Effector CD8-positive, alpha-beta T cell (primary cell): Measurements from ENCODE around the gene ARF1.
A peak's percentile ranks its signal among the peaks of the same experiment; 100 is the strongest.

Source experiments
- DNase-seq: peaks from one replicate; lab custom pipeline; 2025; lab: John Stamatoyannopoulos, UW

The ARF1 gene

DNA sequence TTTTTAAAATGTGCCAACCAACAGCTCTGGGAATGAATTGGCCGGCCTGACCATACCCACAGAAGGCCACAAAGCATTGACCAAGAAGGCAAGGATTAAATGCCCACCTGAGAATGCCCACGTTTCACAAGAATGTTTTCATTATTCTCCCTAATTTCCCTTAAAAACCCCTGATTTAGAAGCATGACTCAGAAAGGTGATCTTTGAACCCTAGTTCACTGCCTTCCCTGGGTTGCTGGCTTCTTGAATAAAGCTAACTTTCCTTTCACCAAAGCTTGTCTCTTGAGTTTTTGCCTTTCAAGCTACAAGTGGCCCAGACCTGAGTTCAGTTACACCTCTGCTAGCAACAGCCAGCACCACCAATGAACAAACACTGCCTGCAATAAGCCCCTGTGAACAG is 41.0 kb downstream of the ARF1 start:
- no peak for DNase-seq

DNA sequence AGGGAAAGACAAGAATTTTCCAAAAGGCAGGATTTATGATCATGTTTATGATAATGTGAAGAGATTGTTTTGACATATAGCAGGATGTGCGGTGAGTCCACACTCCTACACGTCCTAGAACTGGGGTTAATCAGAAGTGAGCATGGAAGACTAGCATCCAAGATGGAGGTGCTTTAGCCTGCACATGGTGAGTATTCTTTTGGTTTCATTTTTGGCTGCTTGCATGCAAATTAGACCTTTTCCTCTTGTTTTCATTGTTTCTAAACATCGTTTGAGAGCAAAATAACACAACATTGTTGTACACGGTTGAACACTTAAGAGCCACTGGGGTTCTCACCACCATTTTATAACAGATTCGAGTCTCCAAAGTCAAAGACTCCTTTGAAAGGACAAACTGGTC is 42.7 kb downstream of the ARF1 start:
- DNase-seq, result no peak

DNA sequence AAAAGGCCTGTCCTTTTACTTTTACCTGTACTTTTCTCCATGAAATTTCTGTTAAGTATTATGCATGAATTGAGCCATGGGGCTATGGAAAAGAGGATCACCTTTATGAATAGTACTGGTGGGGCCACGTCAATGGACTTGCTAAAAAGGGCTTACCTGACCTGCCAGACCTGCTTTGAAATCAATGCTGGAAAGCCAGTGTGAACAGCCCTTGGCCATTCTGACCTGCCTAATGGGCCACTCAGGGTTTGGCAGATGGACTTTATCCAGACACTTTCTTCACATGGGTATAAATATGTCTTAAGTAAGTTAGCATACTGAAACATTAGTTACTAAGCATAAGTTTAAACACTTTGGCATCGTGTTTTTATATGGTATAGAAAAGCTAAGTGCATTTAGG is 49.3 kb downstream of the ARF1 start:
- no peak for DNase-seq

DNA sequence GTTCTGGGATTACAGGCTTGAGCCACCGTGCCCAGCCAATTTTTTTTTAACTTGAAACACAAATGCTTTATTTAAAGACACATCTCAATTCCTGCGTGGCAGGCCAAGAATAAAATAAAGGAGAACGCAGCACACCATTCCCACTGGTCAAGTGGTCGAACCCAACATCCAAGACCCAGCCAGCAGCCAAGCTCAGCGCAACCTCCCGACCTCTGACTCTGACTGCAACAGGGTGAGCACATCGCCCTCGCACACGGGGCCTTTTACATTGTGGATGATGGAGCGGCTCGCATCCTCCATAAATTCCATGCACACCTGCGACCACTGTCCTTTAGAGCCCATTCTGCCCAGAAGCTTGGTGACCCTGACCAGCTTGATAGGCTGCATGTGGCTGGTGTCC is 52.1 kb downstream of the ARF1 start:
- DNase-seq, result no peak

DNA sequence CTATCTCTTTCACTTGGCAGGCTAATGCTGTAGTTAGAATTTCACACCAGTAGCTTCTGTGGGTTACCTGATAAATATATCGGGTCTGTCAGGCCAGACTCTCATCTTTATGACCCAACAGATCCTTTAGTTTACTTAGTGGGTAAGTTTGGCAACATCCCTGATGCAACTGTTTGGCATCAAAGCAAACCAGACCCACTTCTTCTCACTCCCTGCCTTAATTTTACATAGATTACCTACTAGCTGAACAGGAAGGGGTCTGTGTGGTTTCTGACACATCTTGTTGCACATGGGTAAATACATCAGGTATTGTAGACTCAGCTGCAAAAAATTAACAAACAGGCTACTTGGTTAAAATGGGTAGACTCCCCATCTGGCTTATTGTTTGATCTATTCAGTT is 54.4 kb downstream of the ARF1 start:
- no peak for DNase-seq

DNA sequence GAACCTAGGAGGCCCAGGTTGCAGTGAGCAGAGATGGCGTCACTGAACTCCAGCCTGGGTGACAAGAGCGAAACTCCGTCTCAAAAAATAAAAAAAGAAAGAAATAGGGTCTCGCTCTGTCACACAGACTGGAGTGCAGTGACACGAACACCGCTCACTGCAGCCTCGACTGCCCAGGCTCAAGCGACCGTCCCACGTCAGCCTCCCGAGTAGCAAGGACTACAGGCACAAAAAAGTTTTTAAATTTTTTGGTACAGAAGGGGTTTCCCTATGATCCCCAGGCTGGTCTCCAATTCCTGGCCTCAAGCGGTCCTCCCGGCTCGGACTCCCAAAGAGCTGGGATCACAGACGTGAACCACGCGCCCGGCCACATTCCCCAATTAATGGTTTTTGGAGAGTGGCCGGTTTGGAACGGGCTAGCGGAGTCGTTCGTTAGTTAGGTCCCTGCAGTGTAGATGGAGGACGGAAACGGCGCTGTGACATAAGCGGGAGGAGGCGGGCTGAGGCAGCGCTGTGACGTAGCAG is 57.0 kb downstream of the ARF1 start:
- no peak for DNase-seq

DNA sequence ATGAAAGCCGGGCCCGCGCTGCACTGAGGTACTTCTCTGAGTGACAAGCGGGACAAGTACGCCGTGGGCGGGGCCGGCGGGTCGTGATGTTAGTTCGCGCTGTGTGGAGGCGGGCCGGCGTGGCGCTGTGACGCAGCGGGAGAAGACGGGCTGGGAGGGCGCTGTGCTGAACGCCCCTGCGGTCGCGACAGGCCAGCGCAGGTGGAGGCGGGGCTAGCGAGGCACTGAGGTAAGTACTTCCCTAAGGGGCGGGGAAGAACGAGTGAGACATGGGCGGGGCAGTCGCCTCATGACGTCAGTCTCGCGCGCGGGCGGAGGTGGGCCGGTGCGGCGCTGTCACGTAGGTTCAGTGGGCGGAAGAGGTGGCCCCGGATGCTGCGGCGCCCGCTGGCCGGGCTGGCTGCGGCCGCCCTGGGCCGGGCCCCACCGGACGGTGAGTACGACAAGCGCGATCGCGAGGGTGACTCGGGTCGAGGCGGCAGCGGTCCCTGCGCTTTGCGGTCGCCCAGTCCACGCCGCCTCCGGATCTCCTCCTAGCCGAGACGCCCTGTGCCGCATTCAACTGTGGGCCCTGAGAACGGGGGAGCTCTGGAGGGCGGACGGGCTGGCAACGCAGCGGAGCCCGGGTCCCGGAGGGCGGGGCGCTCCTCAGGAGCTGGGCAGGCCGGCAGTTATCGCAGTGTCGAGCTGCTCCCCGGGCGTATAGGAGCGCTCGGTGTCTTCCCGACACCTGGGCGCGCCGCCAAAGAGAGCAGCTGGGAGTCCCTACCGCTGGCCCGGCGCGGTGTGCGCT is 57.6 kb downstream of the ARF1 start, which contains the start of gene GUK1:
GUK1 (plus strand) TSS at position 349 of the 793 bp plus-strand sequence; CDS start at position 373, 24 bp downstream.
- peak; percentile 100 for DNase-seq

DNA sequence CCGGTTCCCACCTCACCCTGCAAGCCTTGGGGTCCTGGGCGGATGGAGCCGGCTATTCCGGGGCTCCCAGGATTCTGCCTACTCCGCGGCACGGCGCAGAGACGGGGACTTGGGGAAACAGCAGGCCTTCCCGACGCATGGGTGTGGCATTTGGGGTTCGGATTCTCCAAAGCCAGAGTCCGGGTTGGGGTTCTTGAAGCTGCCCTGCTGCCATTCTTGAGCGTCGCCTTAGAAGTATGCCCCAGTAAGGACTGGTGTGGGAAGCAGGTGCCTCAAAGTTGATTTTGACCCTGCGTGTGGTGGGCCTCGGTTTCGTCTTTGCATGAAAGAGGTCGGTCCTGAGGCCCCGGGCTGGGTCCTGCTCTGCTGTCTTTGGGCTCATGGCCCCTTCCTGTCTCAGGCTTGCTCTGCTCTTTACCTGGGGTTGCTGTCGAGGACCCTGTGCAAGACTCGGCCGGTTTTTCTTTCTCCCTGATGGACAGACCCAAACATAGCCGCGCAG is 58.3 kb downstream of the ARF1 start:
- no peak for DNase-seq

DNA sequence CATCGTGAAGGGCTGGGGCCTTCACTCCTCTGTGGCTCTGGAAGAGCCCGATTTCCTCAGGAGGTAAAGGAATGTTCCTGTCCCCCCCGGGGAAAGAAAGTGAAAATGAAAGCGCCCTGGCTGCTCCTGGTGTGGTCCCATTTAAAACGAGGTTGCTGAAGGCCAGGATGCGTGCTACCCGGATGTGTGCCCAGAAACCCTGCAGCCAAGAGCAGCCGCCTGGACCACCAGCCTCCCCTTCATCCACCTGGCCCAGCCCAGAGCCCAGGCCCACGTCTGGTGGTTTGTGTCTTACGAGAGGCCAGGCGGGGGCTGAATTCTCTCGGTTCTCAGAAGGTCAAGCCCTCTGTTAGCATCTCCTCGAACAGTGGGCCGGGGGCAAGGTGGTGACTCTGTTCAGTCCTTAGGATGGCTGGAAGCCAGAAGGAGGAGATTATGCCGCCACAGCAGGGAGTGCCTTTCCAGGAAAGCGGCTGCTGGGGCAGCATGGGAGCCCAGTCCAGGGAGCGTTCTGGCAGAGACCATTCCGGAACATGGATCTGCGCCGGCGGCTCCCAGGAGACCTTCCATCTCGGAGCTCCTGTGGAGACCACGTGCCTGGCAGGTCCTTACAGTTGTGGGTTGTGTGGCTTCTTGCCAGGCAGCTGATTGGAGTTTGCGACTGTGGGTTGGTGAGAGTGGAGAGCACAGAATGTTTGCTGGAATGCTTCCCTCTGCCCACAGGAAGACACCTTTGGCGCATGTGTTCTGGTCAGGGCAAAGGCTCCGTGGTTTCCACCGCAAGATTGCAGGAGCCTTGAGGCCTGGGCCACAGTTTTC is 58.9 kb downstream of the ARF1 start:
- no peak for DNase-seq

DNA sequence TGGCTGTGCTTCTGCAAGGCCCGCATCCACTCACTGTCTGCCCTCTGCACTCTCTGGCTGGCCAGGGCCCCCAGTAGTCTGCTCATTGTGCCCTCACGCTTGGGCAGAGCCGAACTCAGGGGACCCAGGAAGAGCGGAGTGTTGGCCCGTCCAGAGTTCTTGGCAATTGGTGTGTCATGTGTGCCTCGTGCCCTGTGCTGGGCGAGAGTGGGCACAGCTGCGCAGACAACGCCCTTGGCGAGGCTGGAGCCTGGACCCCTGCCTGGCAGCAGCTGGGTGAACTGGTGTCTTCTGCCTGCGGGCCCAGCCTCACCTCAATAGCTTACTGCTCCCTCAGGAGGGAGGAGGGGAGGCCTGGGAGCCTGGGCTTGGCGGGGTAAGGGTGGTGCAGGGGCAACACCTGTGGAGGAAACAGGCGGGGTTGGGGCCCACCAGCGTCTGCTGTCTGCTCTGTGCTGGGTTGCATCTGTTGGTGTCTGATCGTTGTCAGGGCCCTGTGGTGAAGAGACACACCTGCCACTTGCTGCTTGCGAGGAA is 59.7 kb downstream of the ARF1 start:
- no peak for DNase-seq

DNA sequence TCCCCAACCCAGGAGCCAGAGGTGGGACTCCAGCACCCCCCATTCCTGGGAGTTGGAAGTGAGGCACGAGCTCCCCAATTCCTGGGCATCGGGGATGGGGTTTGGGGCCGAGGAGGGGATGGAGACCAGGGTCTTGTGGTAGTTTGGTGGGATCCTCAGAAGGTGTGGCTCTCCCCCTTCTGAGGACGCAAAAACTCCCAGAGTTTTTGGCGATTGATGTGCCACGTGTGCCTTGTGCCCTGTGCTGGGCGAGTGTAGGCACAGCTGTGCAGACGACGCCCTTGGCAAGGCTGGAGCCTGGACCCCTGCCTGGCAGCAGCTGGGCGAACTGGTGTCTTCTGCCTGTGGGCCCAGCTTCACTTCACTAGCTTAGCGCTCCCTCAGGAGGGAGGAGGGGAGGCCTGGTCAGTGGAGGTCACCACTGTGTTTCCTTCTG is 60.2 kb downstream of the ARF1 start:
- no peak for DNase-seq

DNA sequence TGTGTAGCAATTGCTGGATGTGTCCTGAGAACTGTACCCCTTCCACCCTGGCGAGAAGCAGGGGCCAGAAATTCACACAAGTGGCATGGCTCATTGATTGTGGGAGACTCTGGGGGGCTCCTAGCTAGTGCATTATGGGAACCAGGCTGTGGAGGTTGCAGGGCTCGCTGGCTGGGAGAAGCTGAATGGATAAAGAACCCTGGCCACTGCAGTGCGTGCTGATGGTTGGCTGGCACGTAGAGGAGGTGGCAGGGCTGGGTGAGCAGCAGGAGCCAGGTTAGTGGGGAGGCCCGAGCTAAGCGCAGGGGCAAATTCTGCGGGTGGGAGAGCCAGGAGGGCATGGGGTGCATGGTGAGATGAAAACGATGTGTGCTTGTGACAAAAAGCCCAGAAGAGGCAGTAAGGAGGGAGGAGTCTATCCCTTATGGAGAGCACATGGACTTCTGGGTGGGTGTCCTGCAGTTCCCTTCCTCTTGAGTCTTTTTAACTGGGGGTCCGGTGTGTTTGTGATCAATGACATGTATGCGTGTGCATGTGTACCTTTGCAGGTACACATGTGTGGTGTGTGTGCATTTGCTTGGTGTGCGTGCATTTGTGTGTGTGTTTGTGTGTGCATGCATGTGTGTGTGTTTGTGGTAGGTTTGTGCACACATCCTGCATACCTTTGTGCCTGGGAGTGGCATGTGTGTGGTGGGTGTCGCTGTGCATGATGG is 61.1 kb downstream of the ARF1 start:
- DNase-seq, result no peak

DNA sequence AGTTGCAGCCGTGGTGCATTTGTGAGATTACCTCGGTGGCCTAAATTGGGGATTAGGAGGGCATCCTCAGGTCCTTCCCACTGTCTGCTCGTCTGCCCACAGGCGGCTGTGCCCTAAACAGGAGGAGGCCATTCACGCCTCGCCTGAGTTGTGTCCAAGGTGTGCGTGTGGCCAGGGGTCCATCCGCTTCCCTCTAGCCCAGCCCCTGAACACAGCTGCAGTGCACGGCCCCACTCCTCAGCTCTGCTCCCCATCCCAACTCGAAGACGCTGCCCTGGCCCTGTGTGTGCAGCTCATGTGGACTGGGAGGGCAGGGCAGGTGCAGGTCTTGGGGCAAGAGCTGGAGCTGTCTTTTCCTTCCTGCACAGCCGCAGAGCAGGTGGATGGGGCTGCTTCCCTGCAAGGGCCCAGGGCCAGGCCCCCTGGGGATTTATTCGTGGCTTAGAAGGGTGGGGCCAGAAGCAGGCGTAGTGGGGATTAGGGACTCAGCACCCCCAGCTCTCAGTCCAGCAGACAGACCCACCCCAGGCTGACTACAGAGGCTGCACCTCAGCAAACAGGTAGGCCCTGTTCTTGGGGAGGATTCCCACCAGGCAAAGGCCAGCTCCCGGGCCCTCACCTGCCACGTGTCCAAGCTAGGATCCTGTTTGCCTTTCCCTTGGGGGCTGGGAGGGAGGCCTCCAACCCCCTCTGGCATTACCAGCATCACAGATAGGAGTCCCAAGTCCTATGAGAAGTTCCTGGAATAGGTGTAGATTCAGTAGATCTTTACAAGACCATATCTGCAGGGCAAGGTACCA is 61.9 kb downstream of the ARF1 start:
- DNase-seq, result no peak

DNA sequence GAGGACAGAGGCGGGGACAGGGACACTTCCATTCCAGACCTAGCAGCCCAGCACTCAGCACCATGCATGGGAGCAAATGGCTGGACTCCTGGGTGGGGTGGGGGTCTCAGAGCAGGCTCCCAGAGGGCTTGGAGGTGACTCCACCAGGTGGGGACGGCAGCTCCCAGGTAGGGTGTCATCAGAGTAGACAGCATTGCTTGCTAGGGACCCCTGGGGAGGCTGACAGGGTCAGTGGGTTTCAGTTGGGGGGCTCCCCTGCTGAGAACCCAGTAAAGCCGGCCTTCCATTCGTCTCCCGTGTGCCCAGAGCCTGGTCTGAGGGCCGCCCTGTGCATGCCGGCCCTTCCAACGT is 62.5 kb downstream of the ARF1 start:
- DNase-seq, result no peak

DNA sequence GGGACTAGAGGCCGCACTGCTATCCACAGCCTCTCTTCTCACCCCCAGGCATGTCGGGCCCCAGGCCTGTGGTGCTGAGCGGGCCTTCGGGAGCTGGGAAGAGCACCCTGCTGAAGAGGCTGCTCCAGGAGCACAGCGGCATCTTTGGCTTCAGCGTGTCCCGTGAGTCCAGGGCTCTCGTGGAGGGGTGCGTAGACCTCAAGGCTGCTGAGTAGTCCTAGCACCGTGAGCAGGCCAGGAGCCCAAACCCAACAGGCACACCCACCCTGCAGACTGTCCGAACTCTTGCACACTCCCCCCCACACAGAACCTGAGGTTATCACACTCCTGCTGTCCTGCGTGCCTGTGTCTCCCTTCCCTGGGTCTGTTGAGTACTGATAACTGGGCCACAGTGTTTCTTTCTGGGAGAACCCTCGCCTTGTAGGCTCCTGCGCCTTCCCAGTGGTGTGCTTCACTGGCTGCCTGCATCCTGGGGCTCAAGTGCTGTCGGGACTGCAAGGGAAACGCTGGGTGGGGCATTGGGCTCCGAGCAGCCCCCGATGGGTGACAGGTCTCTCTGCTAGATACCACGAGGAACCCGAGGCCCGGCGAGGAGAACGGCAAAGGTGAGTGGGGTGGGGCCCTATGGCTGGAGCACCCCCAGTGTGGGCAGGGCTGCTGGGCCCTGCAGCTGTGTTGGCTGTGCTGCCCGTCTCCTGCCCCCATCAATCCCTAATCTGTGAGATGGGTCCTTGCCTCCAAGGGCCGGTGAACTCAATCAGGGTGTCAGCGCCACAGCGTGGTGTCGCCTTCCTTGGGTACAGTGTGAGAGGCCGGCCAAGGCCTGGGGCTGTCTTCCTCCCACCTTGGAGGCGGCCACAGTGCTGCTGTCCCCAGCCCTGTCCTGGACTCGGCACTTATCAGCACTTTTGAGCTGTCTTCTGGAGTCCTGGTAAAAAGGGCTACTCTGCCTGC is 63.2 kb downstream of the ARF1 start:
- DNase-seq, result no peak

DNA sequence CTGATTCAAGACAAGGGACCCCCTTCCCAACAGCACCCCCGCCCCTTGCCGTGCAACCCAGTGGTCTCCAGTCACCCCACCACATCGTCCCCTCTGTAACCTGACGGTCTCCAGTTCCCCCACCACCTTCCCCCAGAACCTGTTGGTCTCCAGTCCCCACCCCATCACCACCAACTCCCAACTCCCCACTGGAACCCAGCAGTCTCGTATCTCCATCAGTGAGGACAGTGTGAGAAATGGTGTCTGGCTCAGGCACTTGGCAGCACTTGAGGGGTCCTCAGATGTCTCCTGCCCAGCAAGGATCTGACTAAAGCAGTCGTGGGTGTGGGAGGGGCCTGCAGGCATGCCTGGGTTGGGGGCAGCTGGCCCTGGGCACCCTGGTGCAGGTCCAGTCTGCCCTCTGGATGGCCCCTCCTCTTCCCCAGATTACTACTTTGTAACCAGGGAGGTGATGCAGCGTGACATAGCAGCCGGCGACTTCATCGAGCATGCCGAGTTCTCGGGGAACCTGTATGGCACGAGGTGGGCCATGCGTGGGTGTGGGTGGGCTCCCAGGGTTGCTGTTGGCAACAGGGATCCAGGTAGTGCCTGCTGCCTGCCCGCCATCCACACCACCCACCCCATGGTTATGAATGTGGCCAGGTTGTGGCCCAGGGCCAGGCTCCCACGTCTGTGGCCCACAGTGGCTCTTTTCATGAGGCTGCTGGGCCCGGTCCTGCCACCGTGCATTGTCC is 64.1 kb downstream of the ARF1 start:
- no peak for DNase-seq

DNA sequence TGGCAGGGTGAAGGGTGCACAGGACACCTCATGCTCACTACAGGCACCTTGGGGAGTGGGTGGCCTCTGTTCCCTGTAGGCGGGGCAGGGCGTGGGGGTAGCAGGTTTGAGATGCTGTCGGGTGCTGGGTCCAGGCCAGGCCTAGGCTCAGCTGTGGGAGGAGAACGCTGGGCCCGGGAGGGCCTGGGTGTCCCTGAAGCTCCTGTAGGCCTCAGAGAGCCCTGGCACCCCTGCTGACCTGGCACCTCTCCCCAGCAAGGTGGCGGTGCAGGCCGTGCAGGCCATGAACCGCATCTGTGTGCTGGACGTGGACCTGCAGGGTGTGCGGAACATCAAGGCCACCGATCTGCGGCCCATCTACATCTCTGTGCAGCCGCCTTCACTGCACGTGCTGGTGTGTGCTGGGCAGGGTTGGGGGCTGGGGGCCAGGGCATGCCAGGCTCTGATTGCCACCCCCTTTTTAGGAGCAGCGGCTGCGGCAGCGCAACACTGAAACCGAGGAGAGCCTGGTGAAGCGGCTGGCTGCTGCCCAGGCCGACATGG is 64.7 kb downstream of the ARF1 start:
- DNase-seq, result no peak

DNA sequence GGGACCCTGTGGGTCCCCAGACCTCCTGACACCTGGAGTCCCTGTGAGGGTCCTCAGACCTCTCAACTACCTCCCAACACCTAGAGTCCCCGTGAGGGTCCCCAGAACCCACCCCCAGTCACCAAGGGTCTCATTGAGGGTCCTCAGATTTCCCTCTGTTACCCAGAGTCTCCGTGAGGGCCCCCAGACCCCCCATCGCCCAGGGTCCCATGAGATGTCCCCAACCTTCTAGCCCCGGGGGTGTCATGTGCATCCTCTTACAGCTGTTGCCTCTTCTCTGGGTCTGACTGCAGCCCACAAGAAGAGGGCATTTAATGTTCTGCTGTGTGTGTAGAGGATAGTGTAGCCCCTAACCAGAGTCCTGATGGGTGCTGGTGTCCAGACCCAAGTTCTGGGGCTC is 65.3 kb downstream of the ARF1 start:
- no peak for DNase-seq
